GM12875 (cell line): ENCODE data around the gene COA5.

ENCODE experiments used
- H3K4me3 ChIP-seq: one replicate; pipeline ENCODE4 v1.5.1; 2011; ENCODE audit warnings: low read depth, low read length, control low read depth
- CTCF ChIP-seq: IDR thresholded peaks from 2 replicates; pipeline ENCODE4 v1.5.1; 2011; ENCODE audit warnings: low read depth, mild to moderate bottlenecking, control low read depth, inconsistent platforms, low read length, moderate library complexity, borderline replicate concordance; ENCODE audit not compliant: insufficient read depth

Gene COA5

GRCh38 chr2:98588880-98589431, 19.4 kb downstream of the COA5 start:
- H3K4me3 ChIP-seq, result no peak overlapping the region
- TF ChIP-seq CTCF, result no peak

- TF ChIP-seq CTCF, result no peak
- no peak overlapping the region for H3K4me3 ChIP-seq
These were observed 21.7 kb downstream of the COA5 start for GRCh38 chr2:98586551-98587140.

GRCh38 chr2:98585386-98585785, 22.9 kb downstream of the COA5 start:
- no peak overlapping the region for H3K4me3 ChIP-seq
- TF ChIP-seq CTCF, result no peak

GRCh38 chr2:98583816-98584618, 24.3 kb downstream of the COA5 start:
- no peak overlapping the region for H3K4me3 ChIP-seq
- no peak for TF ChIP-seq CTCF

DNA sequence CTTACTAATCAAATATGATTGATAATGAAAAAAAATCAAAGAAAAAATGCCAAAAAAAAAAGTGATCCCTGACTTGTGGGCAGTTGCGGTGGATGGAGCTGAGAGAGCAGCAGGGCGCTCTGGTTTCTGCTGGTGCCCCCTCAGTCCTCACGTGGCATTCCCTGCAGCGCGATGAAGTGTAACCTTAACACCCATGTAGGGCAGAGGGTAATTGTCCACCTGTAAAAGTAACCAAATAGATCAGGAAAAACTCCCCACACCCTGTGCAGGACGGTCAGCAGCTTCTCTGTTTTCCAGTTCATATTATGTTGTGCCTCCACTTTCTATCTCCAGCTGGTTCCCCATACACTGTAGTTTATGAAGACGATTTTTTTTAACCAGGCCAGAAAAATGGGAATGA, 25.0 kb downstream of the COA5 start:
- no peak overlapping the region for H3K4me3 ChIP-seq

GRCh38 chr2:98582523-98582922, 25.8 kb downstream of the COA5 start:
- TF ChIP-seq CTCF, result no peak

More for the DNA sequence above, 25.0 kb downstream of the COA5 start:
- TF ChIP-seq CTCF, result no peak

DNA sequence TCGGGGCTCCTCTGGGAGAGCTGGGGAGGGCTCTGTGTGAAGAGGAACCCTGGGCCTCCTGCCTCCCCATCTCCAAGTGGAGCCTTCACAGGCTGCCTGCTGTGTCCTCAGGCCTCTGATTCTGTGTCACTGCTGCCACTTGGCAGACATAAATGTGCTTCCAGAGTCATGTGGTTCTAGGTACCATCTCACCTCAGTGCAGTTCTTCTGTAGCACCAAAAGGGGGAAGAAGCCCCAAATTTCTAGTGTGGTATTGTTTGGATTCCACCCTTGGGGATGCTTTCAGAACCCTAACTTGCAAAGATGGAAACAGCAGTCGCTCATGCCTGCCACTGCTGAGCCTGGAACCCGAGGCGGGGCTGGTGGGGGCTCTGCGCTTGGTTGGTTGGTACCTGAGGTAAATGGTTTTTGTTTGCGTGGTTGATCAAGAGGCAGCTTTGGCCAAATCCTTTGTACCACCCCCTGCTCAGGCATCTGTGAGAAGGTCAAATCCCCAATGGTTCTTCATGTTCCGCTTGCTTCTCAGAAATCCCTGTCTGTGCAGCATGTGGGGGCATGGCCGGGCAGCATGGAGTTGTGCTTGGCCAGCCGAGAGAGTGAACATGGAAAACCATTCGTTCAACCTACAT, 27.5 kb downstream of the COA5 start:
- H3K4me3 ChIP-seq, result no peak overlapping the region

More at GRCh38 chr2:98582523-98582922, 25.8 kb downstream of the COA5 start:
- no peak overlapping the region for H3K4me3 ChIP-seq

More for the DNA sequence above, 27.5 kb downstream of the COA5 start:
- TF ChIP-seq CTCF, result 0 out of 2 replicates have a peak, but pooled peaks have one; percentile 19
